IPS-20b (cell line): ENCODE measurements around the gene CPA4.
A peak's percentile ranks its signal among the peaks of the same experiment; 100 is the strongest.

Experiments used
- H3K27ac ChIP-seq: one replicate; pipeline ENCODE4 v1.5.1; 2013; ENCODE audit warnings: low read length
- H3K27me3 ChIP-seq: 2 replicates; pipeline ENCODE4 v1.6.1; 2013; ENCODE audit warnings: mild to moderate bottlenecking, low read length, inconsistent platforms; ENCODE audit not compliant: insufficient read depth
- H3K36me3 ChIP-seq: 2 replicates; pipeline ENCODE4 v1.6.1; 2013; ENCODE audit warnings: low read depth, mild to moderate bottlenecking, inconsistent platforms, low read length, moderate library complexity; ENCODE audit not compliant: insufficient read depth
- H3K4me1 ChIP-seq: 2 replicates; pipeline ENCODE4 v1.6.1; 2013; ENCODE audit warnings: mild to moderate bottlenecking, control low read depth, inconsistent platforms, low read length, moderate library complexity; ENCODE audit not compliant: insufficient read depth
- H3K4me3 ChIP-seq: 2 replicates; pipeline ENCODE4 v1.5.1; 2013; ENCODE audit warnings: mild to moderate bottlenecking, low read length, inconsistent platforms
- H3K9ac ChIP-seq: 2 replicates; pipeline ENCODE4 v1.6.1; 2013; ENCODE audit warnings: low read depth, mild to moderate bottlenecking, inconsistent platforms, low read length, moderate library complexity
- H3K9me3 ChIP-seq: 2 replicates; pipeline ENCODE4 v1.6.1; 2013; ENCODE audit warnings: mild to moderate bottlenecking, low read depth, low read length, inconsistent platforms; ENCODE audit not compliant: insufficient read depth

The CPA4 gene

DNA sequence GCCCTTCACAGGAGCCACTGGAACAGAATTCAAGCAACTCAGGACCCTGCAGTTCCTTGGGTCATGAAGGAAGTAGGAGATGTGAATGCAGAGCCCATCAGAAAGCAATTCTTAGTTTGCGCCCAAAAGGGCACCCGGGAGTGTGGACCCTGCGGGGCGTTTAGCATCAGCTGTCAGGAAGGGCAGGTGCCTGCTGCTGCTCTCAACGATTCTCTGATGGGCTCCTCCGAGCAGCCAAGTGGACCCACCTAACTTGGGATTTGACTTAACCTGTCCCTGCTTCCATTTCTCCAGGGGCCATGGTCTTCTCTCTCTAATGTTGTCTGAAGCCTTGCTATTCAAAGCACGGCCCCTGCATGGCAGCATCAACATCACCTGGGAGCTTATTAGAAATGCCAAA, 68.7 kb downstream of the CPA4 start:
- Histone ChIP-seq H3K27me3 (no peaks in the 10 kb centered on the region), H3K4me3 (no peak overlapping the region), H3K4me1 (peaks cover 17% of the 10 kb centered on the region), H3K9ac (no peak overlapping the region), H3K27ac (no peak overlapping the region), H3K36me3 (no peaks in the 10 kb centered on the region), H3K9me3 (no peaks in the 10 kb centered on the region; the same call in 1 of the 2 replicates)

DNA sequence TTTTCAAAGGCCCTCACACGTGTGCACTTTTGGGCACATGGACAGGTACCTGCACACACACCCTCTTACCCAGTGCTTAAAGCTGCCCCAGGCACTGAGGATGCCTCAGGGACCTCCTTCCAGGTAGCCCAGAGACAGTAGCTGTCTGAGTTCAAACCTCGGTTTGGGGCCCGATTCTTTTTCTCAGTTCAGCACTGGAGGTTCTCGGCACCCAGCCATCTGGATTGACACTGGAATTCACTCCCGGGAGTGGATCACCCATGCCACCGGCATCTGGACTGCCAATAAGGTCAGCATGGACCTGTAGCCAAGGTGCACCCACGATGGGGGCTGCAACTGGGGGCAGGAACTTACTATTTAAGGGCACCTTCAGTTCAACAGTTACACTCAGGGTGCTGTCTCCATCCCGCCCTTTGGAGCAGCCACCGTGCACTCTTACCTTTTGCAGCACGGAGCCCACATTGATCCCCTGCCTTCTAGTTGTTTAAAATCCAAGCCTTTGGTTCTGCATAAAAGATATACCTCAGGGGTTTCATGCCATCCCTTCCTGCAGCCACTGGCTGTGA, 69.4 kb downstream of the CPA4 start:
- no peak overlapping the region for H3K27ac ChIP-seq

DNA sequence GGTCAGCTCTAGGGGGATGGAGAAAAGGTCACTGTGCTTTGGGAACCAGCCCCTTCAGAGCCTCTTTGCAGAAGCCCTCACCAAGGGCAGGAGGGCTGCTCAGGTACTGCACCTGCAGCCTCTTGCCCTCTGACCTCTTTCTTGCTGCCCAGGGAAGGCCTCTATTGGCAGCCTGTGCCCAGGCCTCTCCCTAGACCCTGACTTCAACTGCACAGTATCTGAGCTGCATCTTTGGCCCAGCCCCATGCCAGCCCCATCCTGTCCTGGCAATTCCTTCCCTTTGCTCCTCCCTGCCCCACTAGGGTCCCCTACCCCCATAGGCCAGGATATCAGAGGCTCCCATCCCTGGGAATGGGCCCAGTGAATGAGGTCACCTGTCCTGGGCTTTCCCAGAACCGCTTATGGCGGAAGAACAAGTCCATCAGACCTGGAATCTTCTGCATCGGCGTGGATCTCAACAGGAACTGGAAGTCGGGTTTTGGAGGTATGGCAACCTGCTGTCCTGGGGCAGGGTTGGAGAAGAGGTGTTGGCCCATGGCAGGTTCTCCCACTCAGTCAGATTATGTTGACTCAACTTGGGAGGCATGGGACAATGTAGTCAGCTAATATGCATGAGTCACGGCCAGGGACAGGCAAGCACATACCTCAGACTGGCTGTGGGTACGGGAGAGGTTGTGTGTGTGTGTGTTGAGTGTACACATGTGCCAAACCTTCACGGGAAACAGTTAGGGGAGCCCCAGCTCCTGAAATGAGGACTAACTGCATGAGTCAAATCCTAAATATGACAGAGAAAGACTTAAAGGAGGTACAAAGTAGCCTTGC, 70.3 kb downstream of the CPA4 start:
- H3K9ac ChIP-seq: no peak overlapping the region
- H3K4me3 ChIP-seq: no peak overlapping the region
- no peak overlapping the region for H3K27ac ChIP-seq
- no peaks in the 10 kb centered on the region for H3K27me3 ChIP-seq
- H3K9me3 ChIP-seq: no peaks in the 10 kb centered on the region; the same call in 1 of the 2 replicates
- peaks cover 13% of the 10 kb centered on the region; the same call in 1 of the 2 replicates for H3K4me1 ChIP-seq
- no peaks in the 10 kb centered on the region for H3K36me3 ChIP-seq

More for the DNA sequence above, 69.4 kb downstream of the CPA4 start:
- no peaks in the 10 kb centered on the region; the same call in 1 of the 2 replicates for H3K9me3 ChIP-seq
- no peaks in the 10 kb centered on the region for H3K36me3 ChIP-seq
- no peaks in the 10 kb centered on the region for H3K27me3 ChIP-seq
- no peak overlapping the region for H3K4me3 ChIP-seq
- H3K9ac ChIP-seq: no peak overlapping the region
- peaks cover 13% of the 10 kb centered on the region; the same call in 1 of the 2 replicates for H3K4me1 ChIP-seq

DNA sequence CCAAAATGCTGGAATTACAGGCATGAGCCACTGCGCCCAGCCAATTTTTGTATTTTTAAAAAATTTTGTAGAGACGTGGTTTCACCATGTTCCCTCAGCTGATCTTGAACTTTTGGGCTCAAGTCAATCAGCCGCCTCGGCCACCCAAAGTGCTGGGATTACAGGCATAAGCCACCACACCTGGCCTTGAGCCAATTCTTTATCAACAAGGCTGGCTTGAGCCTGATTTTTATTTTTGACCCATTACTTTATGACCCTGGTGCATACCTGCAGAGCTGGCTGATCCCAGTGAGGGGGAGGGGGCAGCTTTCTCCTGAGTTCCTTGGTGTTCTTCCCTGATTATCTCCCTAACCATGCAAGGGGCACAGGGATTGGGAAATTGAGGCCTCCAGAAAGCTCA, 71.5 kb downstream of the CPA4 start:
- Histone ChIP-seq H3K27me3 (no peaks in the 10 kb centered on the region), H3K36me3 (no peaks in the 10 kb centered on the region), H3K9me3 (no peaks in the 10 kb centered on the region), H3K9ac (peak overlapping the region; percentile 2; the same call in 1 of the 2 replicates), H3K27ac (no peak overlapping the region), H3K4me3 (no peak overlapping the region), H3K4me1 (peaks cover 13% of the 10 kb centered on the region; the same call in 1 of the 2 replicates)

DNA sequence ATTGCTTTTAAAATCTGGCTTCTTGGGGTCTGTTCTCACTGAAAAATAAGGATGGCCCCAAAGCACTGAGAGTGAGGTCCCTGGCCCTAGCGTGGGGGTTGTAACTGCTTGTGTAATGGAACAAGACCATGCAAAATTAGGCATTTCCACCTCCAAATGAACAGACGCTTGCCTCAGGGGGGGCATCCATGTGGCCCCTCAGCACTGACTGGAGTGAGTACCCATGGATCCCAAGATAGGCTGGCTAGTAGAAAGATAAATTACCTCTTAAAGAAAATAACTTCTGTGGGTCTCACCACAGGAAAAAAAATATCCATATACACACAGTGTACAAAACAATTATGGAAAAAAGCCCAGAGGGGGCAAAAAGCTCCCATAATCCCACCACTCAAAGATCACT, 72.1 kb downstream of the CPA4 start:
- peaks cover 13% of the 10 kb centered on the region; the same call in 1 of the 2 replicates for H3K4me1 ChIP-seq
- peak overlapping the region; percentile 2; the same call in 1 of the 2 replicates for H3K9ac ChIP-seq
- H3K36me3 ChIP-seq: no peaks in the 10 kb centered on the region
- no peak overlapping the region for H3K4me3 ChIP-seq
- H3K9me3 ChIP-seq: no peaks in the 10 kb centered on the region
- peak overlapping the region; percentile 70 for H3K27ac ChIP-seq
- no peaks in the 10 kb centered on the region for H3K27me3 ChIP-seq

DNA sequence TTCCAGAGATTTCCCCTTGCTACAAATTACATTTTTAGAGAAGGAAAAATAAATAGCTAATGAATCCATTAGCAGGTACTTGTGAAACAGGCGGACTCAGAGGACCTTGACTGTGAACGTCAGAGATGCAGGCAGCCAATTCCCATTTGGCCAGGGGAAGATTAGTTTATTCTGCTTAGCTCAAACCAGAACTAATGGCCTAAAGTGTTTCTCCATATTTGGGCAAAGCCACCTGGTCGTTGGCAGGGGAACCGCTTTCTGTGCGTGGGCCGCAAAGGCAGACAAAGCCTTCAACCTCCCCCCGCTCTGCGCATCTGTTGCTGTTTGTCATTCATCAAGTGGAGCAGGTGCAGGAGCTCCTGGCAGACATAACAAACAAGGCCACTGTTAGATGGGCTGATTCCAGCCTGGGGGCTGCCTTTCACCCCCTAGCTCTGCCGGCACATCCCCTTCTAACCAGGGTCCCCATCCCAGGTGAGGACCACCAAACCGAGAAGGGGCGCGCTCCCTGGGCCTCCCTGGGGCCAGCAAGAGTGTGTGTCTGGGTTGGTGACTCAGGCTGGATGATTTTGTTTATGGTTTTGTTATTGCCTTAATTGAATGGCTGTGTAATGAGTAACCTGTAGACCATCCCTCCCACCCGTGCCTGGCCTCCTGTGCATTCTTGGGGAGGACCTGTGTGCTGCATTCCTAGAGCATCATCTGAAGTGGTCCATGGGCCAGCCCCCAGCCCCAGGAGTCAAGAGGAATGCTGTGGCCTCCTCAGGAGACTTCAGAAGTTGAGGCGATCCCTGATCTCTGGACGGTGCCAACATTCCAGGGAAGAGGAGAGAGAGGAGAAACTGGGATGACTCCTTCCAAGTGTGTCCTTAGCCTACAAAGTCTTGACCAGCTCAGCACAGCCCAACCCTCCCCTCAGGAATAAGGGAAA, 72.8 kb downstream of the CPA4 start:
- Histone ChIP-seq H3K9me3 (no peaks in the 10 kb centered on the region), H3K4me3 (no peak overlapping the region), H3K27me3 (no peaks in the 10 kb centered on the region), H3K36me3 (no peaks in the 10 kb centered on the region), H3K9ac (peak overlapping the region; percentile 2; the same call in 1 of the 2 replicates), H3K4me1 (peaks cover 13% of the 10 kb centered on the region; the same call in 1 of the 2 replicates), H3K27ac (peak overlapping the region; percentile 70)

DNA sequence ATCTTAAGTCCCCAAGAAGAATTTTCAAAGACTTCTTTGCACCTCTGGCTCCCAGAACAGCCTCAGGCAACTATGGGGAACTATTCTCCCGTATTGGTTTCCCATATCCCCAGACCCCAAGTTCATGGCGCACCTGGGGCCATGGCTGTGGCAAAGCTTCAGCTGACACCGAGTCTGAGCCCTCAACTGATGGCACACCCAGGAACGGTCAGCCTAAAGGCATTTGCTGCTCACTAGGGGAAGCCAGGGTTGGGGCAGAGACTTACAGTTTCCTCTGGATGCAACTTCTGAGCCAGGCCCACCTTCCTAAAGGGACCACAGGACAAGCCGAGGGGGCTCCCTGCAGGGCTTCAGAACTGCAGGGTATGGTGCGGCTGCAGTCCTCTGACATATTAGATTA, 73.6 kb downstream of the CPA4 start:
- Histone ChIP-seq H3K4me3 (no peak overlapping the region), H3K27ac (no peak overlapping the region), H3K36me3 (no peaks in the 10 kb centered on the region), H3K27me3 (no peaks in the 10 kb centered on the region), H3K9ac (no peak overlapping the region), H3K9me3 (no peaks in the 10 kb centered on the region), H3K4me1 (peaks cover 13% of the 10 kb centered on the region; the same call in 1 of the 2 replicates)

DNA sequence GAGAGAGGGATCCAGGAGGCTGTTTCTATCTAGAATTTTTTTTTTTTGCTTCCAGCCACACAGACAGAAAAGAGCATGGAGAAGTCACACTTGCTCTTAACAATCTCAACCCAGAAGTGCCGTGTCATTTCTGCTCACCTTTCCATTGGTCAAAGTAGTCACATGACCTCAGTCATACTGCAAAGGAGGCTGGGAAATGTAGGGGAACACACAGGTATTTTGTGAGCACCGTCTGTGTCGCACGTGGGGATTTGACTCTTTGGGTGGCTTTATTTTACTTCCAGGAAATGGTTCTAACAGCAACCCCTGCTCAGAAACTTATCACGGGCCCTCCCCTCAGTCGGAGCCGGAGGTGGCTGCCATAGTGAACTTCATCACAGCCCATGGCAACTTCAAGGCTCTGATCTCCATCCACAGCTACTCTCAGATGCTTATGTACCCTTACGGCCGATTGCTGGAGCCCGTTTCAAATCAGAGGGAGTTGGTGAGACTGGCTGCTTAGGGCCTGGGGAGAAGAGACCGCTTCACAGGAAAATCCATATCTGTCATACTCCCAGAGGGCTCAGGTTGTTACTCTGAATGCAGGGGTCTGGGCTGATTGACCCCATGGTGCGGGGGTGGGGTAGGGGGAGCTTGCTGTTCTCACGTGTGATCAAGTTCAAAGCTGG, 74.3 kb downstream of the CPA4 start:
- no peaks in the 10 kb centered on the region for H3K27me3 ChIP-seq
- no peaks in the 10 kb centered on the region for H3K9me3 ChIP-seq
- H3K9ac ChIP-seq: no peak overlapping the region
- no peak overlapping the region for H3K27ac ChIP-seq
- H3K4me1 ChIP-seq: peaks cover 13% of the 10 kb centered on the region; the same call in 1 of the 2 replicates
- H3K4me3 ChIP-seq: no peak overlapping the region
- no peaks in the 10 kb centered on the region for H3K36me3 ChIP-seq

DNA sequence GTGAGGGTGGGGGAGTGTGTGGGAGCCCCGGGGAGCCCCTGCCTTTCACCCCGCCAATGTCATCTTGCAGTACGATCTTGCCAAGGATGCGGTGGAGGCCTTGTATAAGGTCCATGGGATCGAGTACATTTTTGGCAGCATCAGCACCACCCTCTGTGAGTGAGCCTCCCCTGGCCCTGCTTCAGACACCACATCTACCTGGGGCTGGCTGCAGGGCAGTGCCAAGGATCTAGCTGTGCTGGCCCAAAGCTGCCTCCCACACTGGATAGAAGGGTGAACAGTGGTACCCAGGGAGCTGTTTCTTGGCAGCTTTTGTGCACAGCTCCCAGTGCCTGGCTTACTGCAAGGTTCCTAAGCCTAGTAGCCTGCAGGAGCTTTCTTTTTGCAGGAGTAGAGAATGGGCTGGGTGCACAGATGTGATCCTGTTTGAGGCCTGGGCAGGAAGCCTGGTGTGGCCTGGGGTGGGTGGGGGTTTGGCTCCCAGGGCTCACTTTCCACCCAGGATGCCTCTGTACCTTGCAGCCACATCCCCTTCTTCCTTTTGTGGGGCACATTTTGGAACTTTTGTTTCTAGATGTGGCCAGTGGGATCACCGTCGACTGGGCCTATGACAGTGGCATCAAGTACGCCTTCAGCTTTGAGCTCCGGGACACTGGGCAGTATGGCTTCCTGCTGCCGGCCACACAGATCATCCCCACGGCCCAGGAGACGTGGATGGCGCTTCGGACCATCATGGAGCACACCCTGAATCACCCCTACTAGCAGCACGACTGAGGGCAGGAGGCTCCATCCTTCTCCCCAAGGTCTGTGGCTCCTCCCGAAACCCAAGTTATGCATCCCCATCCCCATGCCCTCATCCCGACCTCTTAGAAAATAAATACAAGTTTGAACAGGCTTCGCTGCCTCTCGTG, 75.1 kb downstream of the CPA4 start:
- Histone ChIP-seq H3K27ac (no peak overlapping the region), H3K27me3 (no peaks in the 10 kb centered on the region), H3K36me3 (no peaks in the 10 kb centered on the region), H3K9ac (no peak overlapping the region), H3K9me3 (no peaks in the 10 kb centered on the region), H3K4me3 (no peak overlapping the region), H3K4me1 (peaks cover 19% of the 10 kb centered on the region; the same call in 1 of the 2 replicates)

DNA sequence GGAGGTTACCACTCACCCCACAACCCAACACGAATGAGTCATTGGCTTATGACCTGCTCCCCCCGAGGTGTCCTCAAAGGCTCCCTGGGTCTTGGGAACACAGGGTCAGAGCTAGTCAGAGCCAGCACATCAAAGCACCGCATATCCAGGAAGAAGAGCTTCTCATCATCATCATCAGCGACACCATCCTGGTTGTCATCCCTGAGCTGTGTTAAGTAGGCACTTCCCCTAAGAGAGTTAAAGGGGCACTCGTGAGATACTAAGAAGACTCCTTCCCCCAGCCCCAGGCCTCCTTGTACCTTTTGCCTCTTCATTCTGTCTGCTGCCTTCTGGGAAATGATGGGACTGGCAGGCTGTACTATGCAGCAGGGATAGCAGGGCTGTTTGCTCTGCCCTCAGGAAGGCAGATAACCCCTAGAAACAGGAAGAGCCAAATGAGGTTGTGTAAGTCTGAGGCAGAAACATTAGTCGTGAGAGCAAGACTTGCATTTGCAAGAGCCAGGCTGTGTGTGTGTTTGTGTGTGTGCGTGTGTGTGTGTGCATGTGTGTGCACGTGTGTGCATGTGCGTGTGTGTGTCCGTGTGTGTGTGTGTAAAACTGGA, 76.2 kb downstream of the CPA4 start:
- no peak overlapping the region for H3K27ac ChIP-seq
- H3K4me1 ChIP-seq: peaks cover 26% of the 10 kb centered on the region; the same call in 1 of the 2 replicates
- no peaks in the 10 kb centered on the region for H3K9me3 ChIP-seq
- H3K4me3 ChIP-seq: no peak overlapping the region
- no peaks in the 10 kb centered on the region for H3K27me3 ChIP-seq
- H3K36me3 ChIP-seq: no peaks in the 10 kb centered on the region
- no peak overlapping the region for H3K9ac ChIP-seq
